Right ventricle myocardium superior (tissue), 1 donor: ENCODE data around the gene RANBP17. TPM values are rescaled to one million over a fixed set of nuclear protein-coding genes. Genes with fewer than 3 reads are reported as not detected.

ENCODE experiments used
- ATAC-seq: fragments of 200-7000 bp; cut with Tn5 transposase; one replicate; pipeline ENCODE4 v1.9.1; 2020; ENCODE audit warnings: mild to moderate bottlenecking; ENCODE audit not compliant: poor library complexity
- DNase-seq: peaks from one replicate; pipeline ENCODE4 v3.0.0-alpha.2; 2020
- intact Hi-C: fragments of 100-400 bp; cut with DNase I; formaldehyde crosslinking; loops from one replicate; pipeline ENCODE4 v1.11.2; 2022
- total RNA-seq: library from RNA; stranded (reverse); fragmentation: NEBNext Ultra II Directional; extraction: Animal tissue kit (Norgen Biotek cat#: 25700); gene quantifications from one replicate; pipeline ENCODE4 v1.2.1, GENCODE V29; 2021
- donor health status: DM: no; HTN: yes; CAD: no; lungs with severe emphysema.

RANBP17 gene
- total RNA-seq, 1 donor from 2014 or later: 2.9 TPM

DNA sequence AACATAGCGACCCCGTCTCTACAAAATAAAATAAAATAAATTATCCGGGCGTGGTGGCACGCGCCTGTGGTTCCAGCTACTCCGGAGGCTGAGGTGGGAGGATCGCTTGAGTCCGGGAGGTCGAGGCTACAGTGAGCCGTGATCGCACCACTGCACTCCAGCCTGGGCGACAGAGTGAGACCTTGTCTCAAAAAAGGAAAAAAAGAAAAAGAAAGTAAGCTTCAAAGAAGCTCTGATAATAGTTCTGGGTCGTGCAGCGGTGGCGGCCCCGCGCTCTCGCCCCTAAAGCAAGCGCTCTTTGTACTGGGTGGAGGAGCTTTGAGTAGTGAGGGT lies 454.1 kb downstream of the RANBP17 start:
- DNase-seq (no peak), ATAC-seq (no peak)
- intact Hi-C loops: no loop called here

- DNase-seq (no peak), ATAC-seq (peak; percentile 27)
- intact Hi-C loops: no loop called here
Observed at GRCh38 chr5:171316258-171317121, 454.7 kb downstream of the RANBP17 start.

GRCh38 chr5:171317230-171317629 lies 455.4 kb downstream of the RANBP17 start:
- peak; percentile 40 for ATAC-seq
- no peak for DNase-seq
- intact Hi-C loops: no loop called here

DNA sequence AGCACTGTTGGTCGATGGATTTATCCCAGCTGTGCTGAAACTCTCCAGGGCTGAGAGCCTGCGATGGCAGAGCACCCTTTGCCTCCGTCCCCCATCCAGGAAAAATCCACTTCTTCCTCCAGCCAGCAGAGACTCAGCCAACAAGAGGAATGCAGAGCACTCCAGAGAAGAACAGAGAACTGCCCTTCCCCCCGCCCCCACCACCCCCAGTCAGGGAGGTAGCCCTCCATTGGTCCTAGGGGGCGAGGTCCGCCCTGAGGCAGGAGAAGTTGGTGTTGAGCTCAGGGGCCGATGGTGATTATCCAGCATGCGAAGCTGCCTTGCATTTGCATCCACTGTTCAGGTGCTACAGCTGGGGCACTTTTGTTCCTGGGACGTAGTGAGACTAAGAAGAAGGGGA lies 456.2 kb downstream of the RANBP17 start:
- intact Hi-C loops: no loop called here
- DNase-seq (no peak), ATAC-seq (no peak)

- ATAC-seq (no peak), DNase-seq (no peak)
- intact Hi-C loops: no loop called here
Observed at GRCh38 chr5:171321447-171321846, 459.6 kb downstream of the RANBP17 start.

- ATAC-seq (no peak), DNase-seq (no peak)
- intact Hi-C loops: no loop called here
Observed at GRCh38 chr5:171322527-171322926, 460.7 kb downstream of the RANBP17 start.

GRCh38 chr5:171323007-171323406 lies 461.2 kb downstream of the RANBP17 start:
- DNase-seq (no peak), ATAC-seq (no peak)
- intact Hi-C loops: no loop called here

- no peak for ATAC-seq
Observed at GRCh38 chr5:171323806-171324632, 462.2 kb downstream of the RANBP17 start.

GRCh38 chr5:171330021-171330420 lies 468.2 kb downstream of the RANBP17 start:
- DNase-seq: no peak
- ATAC-seq: no peak
- intact Hi-C loops: loop anchor here (10.0 kb wide), 1 partner anchor 595 kb away; no protein-coding TSS in a partner anchor

More at GRCh38 chr5:171323806-171324632, 462.2 kb downstream of the RANBP17 start:
- intact Hi-C loops: no loop called here
- no peak for DNase-seq

DNA sequence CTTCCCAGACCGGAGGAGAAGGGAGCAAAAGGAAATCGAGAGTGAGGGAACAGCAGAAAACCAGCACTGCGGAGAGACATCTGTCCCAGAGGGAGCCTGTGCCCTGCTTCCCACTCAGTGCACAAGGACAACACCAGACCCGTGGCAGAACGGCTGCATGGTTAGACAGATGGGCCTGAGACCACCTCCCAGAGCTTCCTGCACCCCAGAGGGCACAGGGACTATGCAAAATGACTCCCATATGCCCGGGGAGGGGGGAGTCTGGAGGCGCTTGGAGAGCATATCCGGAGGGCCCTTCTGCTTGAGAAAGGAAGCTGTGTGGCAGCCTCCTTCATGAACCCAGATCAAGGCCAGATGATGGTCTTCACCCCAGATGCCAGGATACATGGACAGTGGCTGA lies 473.8 kb downstream of the RANBP17 start:
- intact Hi-C loops: loop anchor here (5.0 to 10.0 kb wide), 2 partner anchors 128 to 601 kb away; no protein-coding TSS in a partner anchor
- no peak for ATAC-seq
- DNase-seq: no peak

DNA sequence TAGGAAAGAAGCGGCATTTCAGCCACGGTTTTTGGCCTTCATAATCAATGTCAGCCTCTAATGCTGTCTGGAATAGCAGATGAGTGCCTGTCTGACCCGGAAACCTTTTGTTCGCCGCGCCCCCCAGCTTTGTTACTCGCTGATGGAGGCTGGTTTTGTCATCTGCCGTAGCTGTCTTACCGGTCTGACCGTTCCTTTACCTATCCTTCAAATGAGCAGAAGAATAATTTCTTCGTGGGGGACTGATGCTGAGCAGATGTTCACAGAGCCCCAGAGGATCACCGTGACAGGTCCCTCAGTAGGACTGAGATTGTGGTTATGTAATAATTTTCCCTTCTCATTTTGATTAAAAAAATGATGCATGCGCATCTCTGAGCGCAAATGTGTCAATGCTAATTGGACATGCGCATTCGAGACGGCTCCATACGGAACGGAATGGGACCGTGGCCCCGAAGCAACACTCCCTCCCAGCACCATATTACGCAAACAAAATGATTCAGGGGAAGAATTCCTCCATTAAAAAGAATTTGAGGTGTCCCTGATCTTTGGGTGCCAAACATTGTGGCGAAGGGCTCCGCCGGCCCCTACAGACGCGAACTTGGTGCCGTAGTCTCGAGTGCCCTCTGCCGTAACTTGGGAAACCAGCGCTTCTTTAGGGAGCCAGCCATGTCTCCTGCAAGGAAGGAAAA lies 474.8 kb downstream of the RANBP17 start:
- ATAC-seq (peak; percentile 78), DNase-seq (peak; percentile 55)
- intact Hi-C loops: loop anchor here (5.0 to 10.0 kb wide), 2 partner anchors 129 to 602 kb away; no protein-coding TSS in a partner anchor

DNA sequence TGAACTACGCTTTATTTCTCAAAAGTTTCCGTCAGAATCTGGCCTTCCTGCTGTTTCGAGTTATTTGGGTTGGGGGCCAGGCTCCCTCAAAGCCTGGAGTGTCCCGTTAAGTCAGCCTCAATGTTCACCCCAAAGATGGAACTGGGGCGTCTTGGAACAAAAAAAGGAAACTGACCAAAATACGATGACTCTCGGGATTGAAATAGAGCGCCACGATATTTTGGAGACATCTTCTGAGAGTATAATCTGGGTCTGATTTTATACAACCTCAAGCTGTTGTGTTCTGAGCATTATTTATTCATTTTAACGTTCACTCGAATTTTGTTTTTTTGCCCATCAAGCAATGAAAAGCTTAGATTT lies 475.4 kb downstream of the RANBP17 start:
- intact Hi-C loops: loop anchor here (5.0 to 10.0 kb wide), 2 partner anchors 130 to 602 kb away; no protein-coding TSS in a partner anchor
- DNase-seq (no peak), ATAC-seq (no peak)

GRCh38 chr5:171340042-171340441 lies 478.2 kb downstream of the RANBP17 start:
- intact Hi-C loops: no loop called here
- DNase-seq: no peak
- no peak for ATAC-seq

- ATAC-seq (no peak), DNase-seq (no peak)
- intact Hi-C loops: no loop called here
Observed at GRCh38 chr5:171340491-171340890, 478.7 kb downstream of the RANBP17 start.

GRCh38 chr5:171342362-171343111 lies 480.7 kb downstream of the RANBP17 start:
- ATAC-seq (peak; percentile 66), DNase-seq (no peak)
- intact Hi-C loops: no loop called here

- ATAC-seq: no peak
Observed at GRCh38 chr5:171344936-171345608, 483.3 kb downstream of the RANBP17 start.

More at GRCh38 chr5:171344936-171345608, 483.3 kb downstream of the RANBP17 start:
- DNase-seq: no peak
- intact Hi-C loops: no loop called here
